COLO668 (cell line): ENCODE data around the gene UBAC2.
"Not testable (repeated sequence)": the region's sequence is repeated elsewhere in the genome, so short reads cannot be mapped to it uniquely, and the experiment has no call there.

Experiments used
- DNase-seq: peaks from one replicate; lab custom pipeline; 2025; ENCODE audit not compliant: unreplicated experiment; lab: John Stamatoyannopoulos, UW

Gene UBAC2

GRCh38 chr13:99182439-99182838 lies 18.2 kb upstream of the UBAC2 start:
- DNase-seq = no peak

GRCh38 chr13:99185606-99186005 lies 15.0 kb upstream of the UBAC2 start:
- DNase-seq = no peak

- DNase-seq = no peak
Measured at GRCh38 chr13:99190147-99190985, 10.3 kb upstream of the UBAC2 start.

- no peak for DNase-seq
Measured at GRCh38 chr13:99191336-99191899, 9.2 kb upstream of the UBAC2 start.

DNA sequence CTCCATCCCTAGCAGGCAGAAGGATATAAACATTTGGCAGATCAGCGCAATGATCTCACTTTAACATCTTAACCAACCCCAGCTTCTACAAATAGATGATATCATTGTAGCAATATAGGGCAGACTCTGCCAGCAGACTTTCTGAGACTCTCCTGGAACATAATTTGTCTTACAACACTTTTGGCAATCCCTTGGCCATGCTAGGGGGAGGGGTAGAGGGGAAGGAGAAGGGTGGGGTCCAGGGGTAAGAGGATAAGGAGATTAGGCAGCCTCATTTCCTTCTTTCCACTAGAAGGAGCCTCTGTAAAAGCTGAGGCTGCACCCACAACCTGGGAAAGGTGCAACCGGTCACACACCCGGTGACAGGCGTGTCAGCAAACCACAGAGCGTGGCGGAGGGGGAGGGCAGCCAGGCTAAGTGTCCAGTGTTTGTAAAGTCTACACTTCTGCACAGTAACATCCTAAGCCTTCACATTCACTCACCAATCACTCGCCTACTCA lies 8.7 kb upstream of the UBAC2 start:
- DNase-seq = peak; percentile 75

DNA sequence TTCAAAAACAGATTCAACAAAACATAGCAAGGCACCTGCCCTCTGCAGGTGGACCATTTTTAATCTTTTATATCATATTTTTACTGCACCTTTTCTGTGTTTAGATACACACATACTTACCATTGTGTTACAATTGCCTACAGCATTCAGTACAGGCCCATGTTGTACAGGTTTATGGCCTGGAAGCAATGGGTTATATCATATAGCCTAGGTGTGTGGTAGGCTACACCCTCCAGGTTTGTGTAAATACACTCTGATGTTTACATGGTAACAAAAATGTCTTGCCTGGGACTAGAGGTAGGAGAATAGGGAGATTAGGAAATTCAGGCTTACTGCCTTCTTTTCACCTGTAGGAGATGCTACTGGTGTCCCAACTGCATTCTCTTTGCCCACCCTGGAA lies 8.2 kb upstream of the UBAC2 start:
- DNase-seq = no peak

DNA sequence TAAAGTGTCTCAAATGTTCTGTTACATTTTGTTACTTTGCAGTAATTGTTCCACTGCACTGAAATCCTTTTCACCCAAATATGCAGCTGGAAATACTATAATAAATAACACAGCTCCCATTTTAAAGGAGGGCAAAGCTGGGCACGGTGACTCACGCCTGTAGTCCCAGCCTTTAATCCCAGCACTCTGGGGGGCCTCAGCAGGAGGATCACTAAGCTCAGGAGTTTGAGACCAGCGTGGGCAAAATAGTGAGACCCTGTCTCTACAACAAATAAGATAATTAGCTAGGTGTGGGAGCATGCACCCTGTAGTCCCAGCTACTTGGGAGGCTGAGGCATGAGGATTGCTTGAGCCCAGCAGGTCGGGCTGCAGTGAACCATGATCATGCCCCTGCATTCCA lies 7.5 kb upstream of the UBAC2 start:
- no peak for DNase-seq

DNA sequence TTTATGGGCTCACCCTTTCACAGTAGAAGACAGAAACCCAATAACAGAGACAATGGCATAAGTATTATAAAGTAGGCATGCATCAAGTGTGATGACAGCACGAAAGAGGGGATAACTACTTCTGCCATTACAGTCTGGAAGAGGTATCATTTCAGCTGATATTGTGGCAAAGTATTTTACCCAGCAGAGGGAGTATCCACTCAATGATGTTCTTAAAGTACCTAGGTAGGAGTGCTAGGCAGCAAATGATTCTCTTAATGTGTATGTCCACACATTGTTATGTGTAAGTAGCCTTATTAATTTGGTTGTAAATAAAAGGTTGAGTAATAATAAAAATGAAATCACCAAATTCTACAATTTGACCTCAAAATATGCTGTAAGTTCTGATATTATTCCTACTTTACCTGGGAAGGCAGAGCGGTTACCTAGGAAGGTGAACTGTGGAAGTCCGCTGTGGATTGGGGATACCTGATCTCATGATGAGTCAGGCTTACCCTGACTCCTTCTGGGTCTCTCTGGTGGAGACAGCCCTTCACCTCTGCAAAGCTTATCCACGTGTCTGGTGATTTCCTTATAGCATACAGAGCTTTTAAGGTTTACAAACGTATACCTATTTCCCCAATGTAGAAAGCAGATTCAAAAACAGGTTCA lies 4.1 kb upstream of the UBAC2 start:
- peak; percentile 50 for DNase-seq

- peak; percentile 66 for DNase-seq
Measured at GRCh38 chr13:99197117-99197651, 3.5 kb upstream of the UBAC2 start.

GRCh38 chr13:99199541-99200431 lies 868 bp upstream of the UBAC2 start:
- DNase-seq = no peak

- no peak for DNase-seq
Measured at GRCh38 chr13:99203601-99204579, 3.2 kb downstream of the UBAC2 start.

GRCh38 chr13:99205621-99206220 lies 5.1 kb downstream of the UBAC2 start:
- DNase-seq = no peak

DNA sequence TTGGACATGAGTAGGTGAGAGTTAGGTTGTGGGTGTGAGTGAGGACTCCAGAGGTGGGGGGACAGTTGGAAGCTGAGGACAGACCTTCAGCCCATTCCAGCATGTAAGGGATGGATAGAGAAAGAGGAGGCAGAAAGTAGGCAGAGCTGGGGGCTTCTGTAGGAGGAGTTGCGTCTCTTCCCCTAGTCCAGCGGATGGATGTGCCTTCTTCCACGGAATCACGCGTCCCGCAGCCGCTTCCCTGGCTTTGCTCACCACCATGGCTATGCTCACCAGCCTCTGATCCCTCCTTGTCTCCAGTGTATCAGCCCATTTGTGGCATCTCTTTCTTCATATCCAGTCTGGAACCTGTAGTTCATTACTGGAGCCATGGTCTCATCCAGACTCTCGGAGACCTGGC lies 5.6 kb downstream of the UBAC2 start:
- no peak for DNase-seq

DNA sequence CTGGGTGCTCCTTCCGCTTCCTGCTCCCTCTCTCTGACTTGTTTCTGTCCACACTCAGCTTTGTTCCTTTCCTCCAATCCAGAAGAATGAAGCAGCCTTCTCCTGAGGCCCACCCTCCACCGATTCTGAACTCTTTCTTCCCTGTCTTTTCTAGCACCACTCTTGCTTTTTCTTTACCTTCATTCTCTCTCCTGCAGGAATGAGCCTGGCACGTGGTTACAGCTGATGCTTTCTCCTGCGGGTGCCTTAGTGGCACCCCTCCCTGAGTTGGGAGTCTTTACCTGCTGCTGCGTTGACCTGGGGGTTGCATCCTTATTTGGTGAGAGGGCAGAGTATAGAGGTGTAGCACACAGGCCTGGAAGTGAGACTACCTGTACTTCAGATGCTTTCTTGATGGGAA lies 6.2 kb downstream of the UBAC2 start:
- no peak for DNase-seq

- DNase-seq = no peak
Measured at GRCh38 chr13:99207511-99207910, 6.9 kb downstream of the UBAC2 start.

- no peak for DNase-seq
Measured at GRCh38 chr13:99208185-99208584, 7.5 kb downstream of the UBAC2 start.

GRCh38 chr13:99208845-99209527 lies 8.3 kb downstream of the UBAC2 start:
- no peak for DNase-seq

- not testable (repeated sequence) for DNase-seq
Measured at GRCh38 chr13:99210627-99211026, 10.0 kb downstream of the UBAC2 start.
